Heart left ventricle (tissue), 16 donors: Measurements from ENCODE around the gene HES5. TPM values are rescaled to one million over a fixed set of nuclear protein-coding genes. Genes with fewer than 3 reads are reported as not detected.

Experiments
- ATAC-seq, 4 donors: fragments of 200-7000 bp; cut with Tn5 transposase; one replicate each; pipeline ENCODE4 v1.9.1; 2020 to 2022; ENCODE audit warnings: moderate library complexity in 4 of 4, mild to moderate bottlenecking in 3 of 4, moderate number of reproducible peaks in 1 of 4
- DNase-seq, 5 donors: peaks; one replicate each; pipeline ENCODE4 v3.0.0-alpha.2; 2020
- H3K27ac ChIP-seq, 12 donors: fragments of 200-600 bp; sonication (generic) in 4 of 12; one replicate each; pipeline versions ENCODE4 v1.5.0 to v1.8.0; 2016 to 2022; ENCODE audit warnings: mild to moderate bottlenecking in 2 of 12
- H3K27me3 ChIP-seq, 9 donors: fragments of 200-600 bp; sonication (generic) in 2 of 9; one replicate each; pipeline versions ENCODE4 v1.5.1 to v1.8.0; 2016 to 2022; ENCODE audit warnings: mild to moderate bottlenecking in 3 of 9
- H3K36me3 ChIP-seq, 9 donors: fragments of 200-600 bp; sonication (generic) in 2 of 9; one replicate each; pipeline versions ENCODE4 v1.5.0 to v1.8.0; 2018 to 2022; ENCODE audit warnings: mild to moderate bottlenecking in 2 of 9
- H3K4me1 ChIP-seq, 12 donors: fragments of 200-600 bp; sonication (generic) in 4 of 12; one replicate each; pipeline versions ENCODE4 v1.5.0 to v1.8.0; 2016 to 2022; ENCODE audit warnings: mild to moderate bottlenecking in 3 of 12
- H3K4me3 ChIP-seq, 12 donors: fragments of 200-600 bp; sonication (generic) in 4 of 12; one replicate each; pipeline versions ENCODE4 v1.5.0 to v1.8.0; 2017 to 2022; ENCODE audit warnings: mild to moderate bottlenecking in 9 of 12, moderate library complexity in 4 of 12
- H3K9me3 ChIP-seq, 12 donors: fragments of 200-600 bp; sonication (generic) in 4 of 12; one replicate each; pipeline versions ENCODE4 v1.5.0 to v1.8.0; 2016 to 2022; ENCODE audit warnings: mild to moderate bottlenecking in 1 of 12
- CTCF ChIP-seq, 12 donors: fragments of 200-600 bp; sonication (generic) in 4 of 12; IDR thresholded peaks; one replicate each; pipeline versions ENCODE4 v1.5.0 to v1.8.0; 2018 to 2022; ENCODE audit warnings: antibody characterized with exemption in 12 of 12, mild to moderate bottlenecking in 5 of 12
- POLR2A ChIP-seq, 2 donors: fragments of 450-650 bp; IDR thresholded peaks; one replicate each; pipeline ENCODE4 v1.6.1; 2017; ENCODE audit warnings: antibody characterized with exemption in 2 of 2, mild to moderate bottlenecking in 2 of 2, moderate library complexity in 2 of 2
- WGBS, 4 donors: extraction: QIAGEN DNeasy Blood & Tissue Kit in 2 of 4; methylation state at CpG; one replicate each; pipeline versions ENCODE4 v1.1.5 to v1.1.7; 2013 to 2018; 5-methylcytosine and 5-hydroxymethylcytosine counted together
- intact Hi-C, 10 donors: fragments of 100-400 bp; cut with DNase I; formaldehyde crosslinking; loops; one replicate each; pipeline versions ENCODE4 v1.11.1 to v1.14.2; 2022
- polyA plus RNA-seq, 2 donors: library from polyadenylated mRNA; stranded (reverse); fragments of 200-250 nt; gene quantifications; one replicate each; pipeline ENCODE4 v1.2.3, GENCODE V29; 2013
- total RNA-seq, 9 donors: library from RNA; depleted of rRNA in 2 of 9; stranded (reverse); fragments of >200 nt in 2 of 9; fragmentation: NEBNext Ultra II Directional in 3 of 9; extraction: Animal tissue kit (Norgen Biotek cat#: 25700) in 3 of 9; gene quantifications; one replicate each; pipeline versions ENCODE4 v1.1.0 to v1.2.4, GENCODE V29; 2016 to 2023
- donor health status: ischemic (EF 13 %, LVEDD 7.1; RV severe dilation, severe dysfunction).
- donor health status: healthy with polysubstance abuse.
- donor health status: DM: no; HTN: yes; CAD: no.
- donor health status: DM: no; HTN: no; CAD: no.
- donor health status: ischemic (EF 25% LVEDD 6.9; RV normal size, moderate dysfunction).
- donor health status: ischemic (EF 25% LVEDD 5.7; RV mildly dilated, moderate dysfunction).
- donor health status: healthy.
- donor health status: DM: yes; HTN: yes; CAD: no.
- donor health status: ischemic (EF 35%, LVEDD 5.7; RV mildly dilated, moderate dysfunction).
- donor health status: nonischemic (EF 11% LVEDD 7.7; RV severe dilation, severe dysfunction).
- donor health status: DM: yes; HTN: yes; CAD: no.
- donor health status: PGD.
- donor health status: ischemic (EF 29% LVEDD 5.4; RV normal size, mild dysfunction).
- donor health status: nonischemic (EF 23%, LVEDD 6.1; RV moderate dilation, normal function).

HES5 gene
- total and polyA plus RNA-seq, 11 donors = 0.42 to 2.0 (median 1.2) TPM

DNA sequence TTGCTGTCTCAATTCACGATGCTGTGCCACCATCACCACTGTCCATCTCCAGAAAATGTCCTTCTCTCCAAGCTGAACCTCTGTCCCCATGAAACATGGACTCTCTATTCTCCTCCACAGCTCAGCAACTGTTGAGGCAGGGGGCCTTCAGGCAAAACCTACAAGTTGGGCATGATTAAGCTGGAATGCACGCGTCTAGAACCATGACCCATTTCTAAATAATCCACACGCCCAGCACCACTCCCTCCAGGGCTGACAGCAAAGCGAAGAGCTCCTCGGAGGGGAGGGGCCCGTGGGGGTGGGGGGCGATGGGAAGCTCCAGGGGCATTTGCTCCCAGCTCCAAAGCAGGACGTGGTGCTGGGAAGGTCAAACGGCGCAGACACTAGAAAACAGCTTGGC, 3.3 kb upstream of the HES5 start:
- Histone ChIP-seq H3K4me3 (no peak overlapping the region), H3K27me3 (peaks cover 0 to 50% (median 0%) of the 10 kb centered on the region in 9 donors), H3K36me3 (no peaks in the 10 kb centered on the region), H3K27ac (no peak overlapping the region), H3K9me3 (no peaks in the 10 kb centered on the region), H3K4me1 (peaks cover 13 to 44% (median 24%) of the 10 kb centered on the region in 12 donors)
- TF ChIP-seq CTCF (IDR thresholded peaks at IDR 0.05) = no peak
- no peak for TF ChIP-seq POLR2A (IDR thresholded peaks at IDR 0.05)
- intact Hi-C loops = no loop called here
- ATAC-seq (no peak), DNase-seq (no peak)
- 77 to 91% (median 86%) methylated on average over 11 of the region's 11 CpGs for WGBS, 4 donors

- H3K27ac ChIP-seq = no peak overlapping the region
- intact Hi-C loops = no loop called here
Measured at GRCh38 chr1:2532485-2533160, 2.6 kb upstream of the HES5 start.

GRCh38 chr1:2530513-2531361, 674 bp upstream of the HES5 start:
- peak overlapping the region in 8 of 12 donors; percentile 12 to 86 (median 80) for H3K27ac ChIP-seq
- intact Hi-C loops = loop anchor here in 1 of 10 donors (2.0 kb wide), 1 partner anchor 16 kb away; no protein-coding TSS in a partner anchor
- TF ChIP-seq CTCF (IDR thresholded peaks at IDR 0.05) = no peak
- TF ChIP-seq POLR2A (IDR thresholded peaks at IDR 0.05) = no peak
- H3K27me3 ChIP-seq = peaks cover 0 to 54% (median 0%) of the 10 kb centered on the region in 9 donors
- DNase-seq (no peak), ATAC-seq (no peak)
- H3K9me3 ChIP-seq = no peaks in the 10 kb centered on the region
- H3K4me3 ChIP-seq = peak overlapping the region in 11 of 12 donors; percentile 32 to 72 (median 52)
- 14 to 27% (median 19%) methylated on average over 15 to 30 of the region's 30 CpGs for WGBS, 4 donors
- H3K4me1 ChIP-seq = peaks cover 18 to 63% (median 42%) of the 10 kb centered on the region in 12 donors
- no peaks in the 10 kb centered on the region for H3K36me3 ChIP-seq

More at GRCh38 chr1:2532485-2533160, 2.6 kb upstream of the HES5 start:
- TF ChIP-seq POLR2A (IDR thresholded peaks at IDR 0.05) = no peak
- no peak for TF ChIP-seq CTCF (IDR thresholded peaks at IDR 0.05)
- Histone ChIP-seq H3K36me3 (no peaks in the 10 kb centered on the region), H3K27me3 (peaks cover 0 to 57% (median 0%) of the 10 kb centered on the region in 9 donors), H3K4me3 (no peak overlapping the region), H3K9me3 (no peaks in the 10 kb centered on the region), H3K4me1 (peaks cover 16 to 51% (median 31%) of the 10 kb centered on the region in 12 donors)
- DNase-seq (no peak), ATAC-seq (no peak)
- 83 to 93% (median 88%) methylated on average over 15 to 23 of the region's 23 CpGs for WGBS, 4 donors
